Fibroblast of lung (primary cell): ENCODE data around the gene BOLA1. TPM values are rescaled to one million over a fixed set of nuclear protein-coding genes. Genes with fewer than 3 reads are reported as not detected.
"Not testable (repeated sequence)": the region's sequence is repeated elsewhere in the genome, so short reads cannot be mapped to it uniquely, and the experiment has no call there.

Source experiments
- DNase-seq, 2 donors: peaks; one replicate each; pipeline versions ENCODE4 v3.0.0 to v3.0.0-alpha.2; 2010; ENCODE audit warnings: low read depth in 2 of 2
- H2AFZ ChIP-seq: 2 replicates; pipeline ENCODE4 v1.5.1; 2012; ENCODE audit warnings: low read length, control low read depth, inconsistent platforms
- H3K27ac ChIP-seq: 2 replicates; pipeline ENCODE4 v1.5.1; 2011; ENCODE audit warnings: low read length, control low read depth; ENCODE audit not compliant: insufficient read depth
- H3K27me3 ChIP-seq: 2 replicates; pipeline ENCODE4 v1.5.1; 2011; ENCODE audit warnings: mild to moderate bottlenecking, low read length; ENCODE audit not compliant: control insufficient read depth, insufficient read depth
- H3K36me3 ChIP-seq: 2 replicates; pipeline ENCODE4 v1.5.1; 2011; ENCODE audit warnings: low read length; ENCODE audit not compliant: control insufficient read depth, insufficient read depth
- H3K4me1 ChIP-seq: 2 replicates; pipeline ENCODE4 v1.5.1; 2011; ENCODE audit warnings: low read length; ENCODE audit not compliant: control insufficient read depth, insufficient read depth; ENCODE audit errors: extremely low read depth
- H3K4me2 ChIP-seq: 2 replicates; pipeline ENCODE4 v1.5.1; 2011; ENCODE audit warnings: low read length, control low read depth; ENCODE audit not compliant: insufficient read depth; ENCODE audit errors: extremely low read depth
- H3K4me3 ChIP-seq, 4 experiments: fragments of 200-600 bp in 1 of 4; sonication (generic) in 1 of 4; replicated peaks in 1 of 4; 2 replicates each; pipeline ENCODE4 v1.5.1; 2011 to 2016; ENCODE audit warnings: low read length in 4 of 4, low read depth in 3 of 4, mild to moderate bottlenecking in 3 of 4, control low read depth in 2 of 4, inconsistent platforms in 1 of 4, mixed read lengths in 1 of 4; ENCODE audit not compliant: insufficient read depth in 1 of 4; ENCODE audit errors: control extremely low read depth in 1 of 4
- H3K79me2 ChIP-seq: 2 replicates; pipeline ENCODE4 v1.5.1; 2012; ENCODE audit warnings: mild to moderate bottlenecking, low read length, inconsistent platforms; ENCODE audit not compliant: control insufficient read depth, insufficient read depth
- H3K9ac ChIP-seq: 2 replicates; pipeline ENCODE4 v1.5.1; 2011; ENCODE audit warnings: mild to moderate bottlenecking, low read length, control low read depth; ENCODE audit not compliant: insufficient read depth
- H3K9me3 ChIP-seq: 2 replicates; pipeline ENCODE4 v1.5.1; 2012; ENCODE audit warnings: low read depth, low read length; ENCODE audit not compliant: control insufficient read depth, insufficient read depth
- H4K20me1 ChIP-seq: 2 replicates; pipeline ENCODE4 v1.5.1; 2011; ENCODE audit warnings: low read length; ENCODE audit not compliant: control insufficient read depth, insufficient read depth; ENCODE audit errors: extremely low read depth
- EZH2 ChIP-seq: IDR thresholded peaks from 2 replicates; pipeline ENCODE4 v1.5.1; 2012; ENCODE audit warnings: low read length, control low read depth, mild to moderate bottlenecking; ENCODE audit errors: missing control alignments
- polyA minus RNA-seq: library from RNA; depleted of rRNA, polyadenylated mRNA; stranded (reverse); fragments of >200 nt; gene quantifications from 2 replicates; pipeline ENCODE4 v1.2.3, GENCODE V29; 2011; ENCODE audit warnings: low replicate concordance
- polyA plus RNA-seq, 2 donors: library from polyadenylated mRNA; depleted of rRNA in 1 of 2; stranded (reverse) in 1 of 2; unstranded in 1 of 2; fragments of >200 nt; gene quantifications; 2 replicates each; pipeline ENCODE4 v1.2.1, GENCODE V29; 2011 to 2012; ENCODE audit warnings: missing spikeins in 1 of 2
- total RNA-seq: library from RNA; depleted of rRNA; stranded (reverse); fragments of >200 nt; gene quantifications from 2 replicates; pipeline ENCODE4 v1.2.1, GENCODE V29; 2014
- TF ChIP-seq, protein P1 (sequence below), 2 donors: IDR thresholded peaks in 1 of 2; conservative IDR thresholded peaks in 1 of 2; 1 replicate in 1 of 2; 2 replicates in 1 of 2; pipeline ENCODE4 v1.5.1; 2011 to 2012; ENCODE audit warnings: low read length in 2 of 2, control low read depth in 1 of 2, inconsistent platforms in 1 of 2, low read depth in 1 of 2, mild to moderate bottlenecking in 1 of 2

The BOLA1 gene, protein sequence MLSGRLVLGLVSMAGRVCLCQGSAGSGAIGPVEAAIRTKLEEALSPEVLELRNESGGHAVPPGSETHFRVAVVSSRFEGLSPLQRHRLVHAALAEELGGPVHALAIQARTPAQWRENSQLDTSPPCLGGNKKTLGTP
- 10.0 and 12.4 TPM in 2 replicates for total RNA-seq
- polyA plus RNA-seq, result 6.4 and 7.0 TPM in 2 replicates
- polyA plus RNA-seq (2012), result 9.2 and 12.2 TPM in 2 replicates
- polyA minus RNA-seq, result 0.71 and 0.93 TPM in 2 replicates

DNA sequence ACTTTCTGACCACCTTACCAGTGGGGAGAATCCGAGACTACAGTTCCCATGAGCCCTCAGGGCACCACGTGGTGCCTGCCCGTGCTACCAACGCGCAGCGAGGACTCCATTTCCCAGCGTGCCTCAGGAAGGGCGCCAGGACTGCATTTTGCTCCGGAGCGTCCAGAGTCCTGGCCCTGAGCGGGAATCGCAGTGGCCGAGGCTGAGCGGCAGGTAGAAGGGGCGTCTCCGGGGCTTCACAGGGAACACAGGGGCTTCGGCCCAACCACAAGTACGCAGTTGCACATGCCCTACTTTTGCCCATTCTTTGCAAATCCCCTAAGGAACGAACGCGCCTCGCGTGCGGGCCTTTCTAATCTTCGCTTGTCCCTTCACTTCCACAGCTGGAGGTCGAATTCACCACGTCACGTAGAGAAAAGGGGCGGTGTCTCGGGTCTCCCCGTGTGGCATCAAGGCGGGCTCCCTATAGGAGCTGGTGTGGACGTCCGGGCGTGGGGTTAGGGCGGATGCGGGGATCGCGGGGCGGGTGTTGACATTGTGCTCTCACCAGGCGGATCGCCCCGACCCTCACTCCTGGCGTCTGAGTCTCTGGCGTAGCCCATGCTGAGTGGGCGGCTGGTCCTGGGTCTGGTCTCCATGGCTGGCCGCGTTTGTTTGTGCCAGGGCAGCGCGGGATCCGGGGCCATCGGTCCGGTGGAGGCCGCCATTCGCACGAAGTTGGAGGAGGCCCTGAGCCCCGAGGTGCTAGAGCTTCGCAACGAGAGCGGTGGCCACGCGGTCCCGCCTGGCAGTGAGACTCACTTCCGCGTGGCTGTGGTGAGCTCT lies at the start of gene BOLA1:
Gene BOLA1 (plus strand): TSS at position 109 of the 825 bp plus-strand sequence. CDS start 492 bp downstream, at position 601.
- DNase-seq, result peak; percentile 90 to 91
- Histone ChIP-seq H2AFZ (peak within 1 kb of the TSS; percentile 90), H3K27ac (peak within 1 kb of the TSS; percentile 80), H3K4me2 (peak within 1 kb of the TSS; percentile 84), H3K9me3 (no peaks in the 10 kb centered on the region), H3K79me2 (no peaks in the 10 kb centered on the region), H3K36me3 (peaks cover 2% of the 10 kb centered on the region), H3K27me3 (no peaks in the 10 kb centered on the region), H4K20me1 (no peaks in the 10 kb centered on the region), H3K9ac (peak within 1 kb of the TSS; percentile 72), H3K4me3 (peak within 1 kb of the TSS; percentile 46 to 76 (median 58)), H3K4me1 (no peaks in the 10 kb centered on the region)
- TF ChIP-seq, protein P1, sequence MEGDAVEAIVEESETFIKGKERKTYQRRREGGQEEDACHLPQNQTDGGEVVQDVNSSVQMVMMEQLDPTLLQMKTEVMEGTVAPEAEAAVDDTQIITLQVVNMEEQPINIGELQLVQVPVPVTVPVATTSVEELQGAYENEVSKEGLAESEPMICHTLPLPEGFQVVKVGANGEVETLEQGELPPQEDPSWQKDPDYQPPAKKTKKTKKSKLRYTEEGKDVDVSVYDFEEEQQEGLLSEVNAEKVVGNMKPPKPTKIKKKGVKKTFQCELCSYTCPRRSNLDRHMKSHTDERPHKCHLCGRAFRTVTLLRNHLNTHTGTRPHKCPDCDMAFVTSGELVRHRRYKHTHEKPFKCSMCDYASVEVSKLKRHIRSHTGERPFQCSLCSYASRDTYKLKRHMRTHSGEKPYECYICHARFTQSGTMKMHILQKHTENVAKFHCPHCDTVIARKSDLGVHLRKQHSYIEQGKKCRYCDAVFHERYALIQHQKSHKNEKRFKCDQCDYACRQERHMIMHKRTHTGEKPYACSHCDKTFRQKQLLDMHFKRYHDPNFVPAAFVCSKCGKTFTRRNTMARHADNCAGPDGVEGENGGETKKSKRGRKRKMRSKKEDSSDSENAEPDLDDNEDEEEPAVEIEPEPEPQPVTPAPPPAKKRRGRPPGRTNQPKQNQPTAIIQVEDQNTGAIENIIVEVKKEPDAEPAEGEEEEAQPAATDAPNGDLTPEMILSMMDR (conservative IDR thresholded peaks at IDR 0.05 in 1 of 2, IDR thresholded peaks at IDR 0.05 in 1 of 2; ENCODE audit: low read depth in 1 of 2, low read length in 2 of 2), result no peak
- no peak for TF ChIP-seq EZH2

DNA sequence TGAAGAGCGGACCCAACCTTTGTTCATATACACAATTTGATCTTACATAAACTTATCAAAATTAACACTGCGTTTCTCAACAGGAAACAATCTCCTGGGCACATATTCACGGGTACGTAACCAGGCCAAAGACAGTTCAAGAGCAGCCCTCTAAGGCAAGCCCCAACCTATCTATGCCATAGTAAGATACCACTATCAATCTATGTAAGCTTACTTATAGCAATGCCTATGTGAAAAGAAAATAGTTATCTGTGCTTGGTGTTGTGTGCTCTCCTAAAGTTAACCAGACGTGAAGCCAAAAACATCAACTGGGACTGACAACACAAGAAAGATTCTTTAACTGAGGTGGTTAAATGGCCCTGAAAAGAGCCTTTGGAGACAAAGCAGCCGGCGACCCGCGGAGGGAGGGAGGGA lies 49.4 kb upstream of the BOLA1 start:
- H3K4me3 ChIP-seq, result peak overlapping the region; percentile 47 to 97 (median 70)
- H3K4me1 ChIP-seq, result peaks cover 11% of the 10 kb centered on the region
- peaks cover 43% of the 10 kb centered on the region for H3K79me2 ChIP-seq
- peak overlapping the region; percentile 96 for H3K4me2 ChIP-seq
- peak overlapping the region; percentile 51 for H3K9ac ChIP-seq
- no peaks in the 10 kb centered on the region for H3K36me3 ChIP-seq
- no peaks in the 10 kb centered on the region for H3K27me3 ChIP-seq
- DNase-seq, result peak; percentile 14 to 17
- no peaks in the 10 kb centered on the region for H4K20me1 ChIP-seq
- TF ChIP-seq, protein P1 (conservative IDR thresholded peaks at IDR 0.05 in 1 of 2, IDR thresholded peaks at IDR 0.05 in 1 of 2; ENCODE audit: low read depth in 1 of 2, low read length in 2 of 2), result no peak
- TF ChIP-seq EZH2, result no peak
- H3K27ac ChIP-seq, result peak overlapping the region; percentile 80
- no peaks in the 10 kb centered on the region for H3K9me3 ChIP-seq
- no peak overlapping the region for H2AFZ ChIP-seq

DNA sequence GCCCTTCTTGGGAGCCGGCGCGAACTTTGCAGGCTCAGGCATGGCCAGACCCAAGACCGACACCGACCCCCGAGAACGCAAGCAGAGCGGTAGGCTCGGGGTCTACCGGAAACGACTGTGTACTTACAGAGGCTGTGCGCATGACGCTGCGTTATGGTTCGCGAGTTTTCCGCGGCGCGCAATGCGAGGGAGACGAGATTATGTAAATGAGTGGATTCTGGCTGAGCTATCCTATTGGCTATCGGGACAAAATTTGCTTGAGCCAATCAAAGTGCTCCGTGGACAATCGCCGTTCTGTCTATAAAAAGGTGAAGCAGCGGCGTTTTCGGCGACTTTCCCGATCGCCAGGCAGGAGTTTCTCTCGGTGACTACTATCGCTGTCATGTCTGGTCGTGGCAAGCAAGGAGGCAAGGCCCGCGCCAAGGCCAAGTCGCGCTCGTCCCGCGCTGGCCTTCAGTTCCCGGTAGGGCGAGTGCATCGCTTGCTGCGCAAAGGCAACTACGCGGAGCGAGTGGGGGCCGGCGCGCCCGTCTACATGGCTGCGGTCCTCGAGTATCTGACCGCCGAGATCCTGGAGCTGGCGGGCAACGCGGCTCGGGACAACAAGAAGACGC lies 48.5 kb upstream of the BOLA1 start:
- H3K36me3 ChIP-seq, H3K4me1 ChIP-seq, H3K4me2 ChIP-seq, H3K4me3 ChIP-seq, H3K27me3 ChIP-seq, H2AFZ ChIP-seq, H3K9me3 ChIP-seq, H4K20me1 ChIP-seq, H3K27ac ChIP-seq, H3K9ac ChIP-seq, DNase-seq: not testable (repeated sequence)
- H3K79me2 ChIP-seq, result peaks cover 34% of the 10 kb centered on the region

DNA sequence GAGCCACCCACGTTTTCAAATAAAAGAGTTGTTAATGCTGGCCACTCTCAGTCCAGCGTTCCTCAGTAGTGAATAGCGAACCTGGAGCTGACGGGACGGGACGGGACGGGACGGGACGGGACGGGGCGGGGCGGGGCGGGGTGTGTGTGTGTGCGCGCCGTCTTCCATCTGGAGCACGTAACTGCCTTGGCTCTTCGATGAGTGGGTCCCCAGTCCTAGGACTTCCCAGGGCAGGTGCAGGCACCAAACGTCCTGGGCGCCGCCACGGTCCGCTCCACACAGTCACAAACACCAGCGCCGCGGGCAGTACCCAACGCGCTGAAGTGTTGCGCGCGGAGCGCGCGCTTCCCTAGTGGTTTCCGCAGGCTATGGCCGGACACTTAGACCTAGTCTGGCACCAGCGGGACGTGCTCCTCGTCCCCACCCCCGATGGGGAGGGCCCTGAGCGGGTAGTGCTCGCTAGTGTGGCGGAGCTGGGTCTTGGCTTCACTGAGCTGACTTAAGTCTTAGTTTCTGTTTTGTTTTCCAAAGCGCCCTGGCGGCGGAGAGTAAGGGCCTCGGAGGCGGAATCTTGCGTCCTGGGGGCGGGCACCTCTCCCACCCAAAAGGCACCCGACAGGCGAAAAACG lies 47.7 kb upstream of the BOLA1 start:
- peaks cover 30% of the 10 kb centered on the region for H3K79me2 ChIP-seq
- not testable (repeated sequence) for H3K4me3 ChIP-seq, H3K4me1 ChIP-seq, H3K27me3 ChIP-seq, H3K36me3 ChIP-seq, DNase-seq, H4K20me1 ChIP-seq, H3K9ac ChIP-seq, H3K27ac ChIP-seq, H3K9me3 ChIP-seq, H3K4me2 ChIP-seq, H2AFZ ChIP-seq

DNA sequence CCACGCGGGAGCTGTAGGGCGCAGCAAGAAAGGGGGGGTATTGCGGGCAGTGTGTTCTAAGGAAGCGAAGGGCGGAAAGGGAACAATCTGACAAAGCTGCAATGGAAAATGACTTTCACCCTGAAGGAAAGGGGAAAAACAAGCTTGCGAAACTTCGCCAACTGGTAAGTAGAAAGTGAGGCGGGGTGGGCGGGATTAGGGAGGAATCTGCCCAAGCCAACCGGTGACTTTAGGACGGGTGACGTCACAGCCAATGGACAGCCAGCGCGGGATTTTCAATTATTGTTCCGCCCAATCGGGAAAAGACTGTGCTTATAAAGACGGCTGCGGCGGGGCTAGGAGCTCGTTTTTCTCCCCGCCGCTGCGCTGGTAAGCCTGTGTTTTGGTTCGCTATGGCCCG lies 47.1 kb upstream of the BOLA1 start:
- H3K79me2 ChIP-seq, result peaks cover 26% of the 10 kb centered on the region
- H3K4me3 ChIP-seq, H3K27me3 ChIP-seq, H3K4me2 ChIP-seq, H3K9me3 ChIP-seq, H2AFZ ChIP-seq, H3K4me1 ChIP-seq, DNase-seq, H3K9ac ChIP-seq, H3K36me3 ChIP-seq, H4K20me1 ChIP-seq, H3K27ac ChIP-seq: not testable (repeated sequence)
